ENCODE data around the gene FILIP1L. TPM values are rescaled to one million over a fixed set of nuclear protein-coding genes. Genes with fewer than 3 reads are reported as not detected.

The FILIP1L gene
- total and polyA plus RNA-seq, 2 of the 4 experiments (the other 2 are of a cell fraction) = 11.5 to 19.9 TPM

DNA sequence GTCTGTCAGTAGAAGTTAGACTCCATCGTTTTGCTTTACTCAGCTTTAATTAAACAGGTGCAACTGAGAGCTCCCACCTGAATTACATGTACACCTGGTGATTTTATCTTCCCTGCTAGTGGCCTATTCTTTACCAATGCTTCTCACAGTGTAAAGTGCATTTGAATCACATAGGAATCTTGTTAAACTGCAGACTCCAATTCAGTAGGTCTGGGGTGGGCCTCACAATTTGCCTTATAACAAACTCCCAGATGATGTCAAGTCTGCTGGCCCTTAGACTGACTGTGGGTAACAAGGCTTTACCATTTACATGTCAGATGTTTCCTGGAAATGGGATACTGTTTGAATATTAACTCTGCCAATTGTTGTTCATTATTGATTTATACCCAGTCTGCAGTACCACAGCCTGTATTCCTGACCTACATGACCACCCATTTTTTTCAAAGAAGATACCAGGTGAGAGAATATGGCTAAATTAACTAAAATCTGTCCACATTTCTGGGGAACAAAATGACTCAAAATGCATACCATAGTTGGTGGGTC, 259.5 kb downstream of the FILIP1L start:
- no peak overlapping the region for H4K5ac ChIP-seq (ENCODE audit: low read depth, low read length)
- peaks cover 7% of the 10 kb centered on the region; the same call in 1 of the 2 replicates for H3K4me1 ChIP-seq (ENCODE audit: control insufficient read depth, insufficient read depth, low read length)
- DNase-seq (no peak), ATAC-seq (ENCODE audit: low read depth) (no peak)
- H3K56ac ChIP-seq (ENCODE audit: extremely low read depth, insufficient read depth, low read length) = no peak overlapping the region
- H2AK9ac ChIP-seq (replicated peaks; ENCODE audit: low read depth, low read length, poor library complexity) = no peak overlapping the region
- no peak overlapping the region for H3K18ac ChIP-seq (ENCODE audit: low read depth, low read length)
- dilution Hi-C loops (cut with HindIII; ENCODE audit: low sequenced_read_pairs, unreplicated experiment) (no loop called here), intact Hi-C loops (cut with micrococcal nuclease) (loop anchor here (5.0 kb wide), 1 partner anchor 397 kb away; no protein-coding TSS in a partner anchor), in situ Hi-C loops (cut with MboI; ENCODE audit: low sequenced_read_pairs) (loop anchor here (25.0 kb wide), 1 partner anchor 207 kb away; no protein-coding TSS in a partner anchor)
- no peak overlapping the region for H2BK15ac ChIP-seq (ENCODE audit: low read depth, low read length)
- no peak overlapping the region for H2BK20ac ChIP-seq (ENCODE audit: low read depth, low read length)
- no peaks in the 10 kb centered on the region for H3K9me3 ChIP-seq (ENCODE audit: control insufficient read depth, insufficient read depth, low read length)
- peaks cover 40% of the 10 kb centered on the region for H4K20me1 ChIP-seq (ENCODE audit: insufficient read depth, low read length)
- peaks cover 10% of the 10 kb centered on the region; the same call in 1 of the 2 replicates for H3K9me1 ChIP-seq (ENCODE audit: insufficient read depth, low read length)
- H4K8ac ChIP-seq (ENCODE audit: low read depth in 2 of 2, low read length in 2 of 2) = no peak overlapping the region
- H3K36me3 ChIP-seq (ENCODE audit: control insufficient read depth, insufficient read depth, low read length) = peaks cover 20% of the 10 kb centered on the region
- TF ChIP-seq, protein P1, sequence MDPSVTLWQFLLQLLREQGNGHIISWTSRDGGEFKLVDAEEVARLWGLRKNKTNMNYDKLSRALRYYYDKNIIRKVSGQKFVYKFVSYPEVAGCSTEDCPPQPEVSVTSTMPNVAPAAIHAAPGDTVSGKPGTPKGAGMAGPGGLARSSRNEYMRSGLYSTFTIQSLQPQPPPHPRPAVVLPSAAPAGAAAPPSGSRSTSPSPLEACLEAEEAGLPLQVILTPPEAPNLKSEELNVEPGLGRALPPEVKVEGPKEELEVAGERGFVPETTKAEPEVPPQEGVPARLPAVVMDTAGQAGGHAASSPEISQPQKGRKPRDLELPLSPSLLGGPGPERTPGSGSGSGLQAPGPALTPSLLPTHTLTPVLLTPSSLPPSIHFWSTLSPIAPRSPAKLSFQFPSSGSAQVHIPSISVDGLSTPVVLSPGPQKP (IDR thresholded peaks at IDR 0.05; ENCODE audit: borderline replicate concordance, low read depth, low read length) = no peak
- TF ChIP-seq CHD1 (IDR thresholded peaks at IDR 0.05; ENCODE audit: low read depth, low read length) = no peak
- H2AFZ ChIP-seq (replicated peaks; ENCODE audit: low read length, poor library complexity) = no peak overlapping the region
- H3K9ac ChIP-seq (ENCODE audit: low read depth, low read length) = no peak overlapping the region
- H3K27ac ChIP-seq (ENCODE audit: insufficient read depth, low read length) = no peak overlapping the region
- H3K79me1 ChIP-seq (ENCODE audit: low read depth in 1 of 2, low read length in 2 of 2) = peaks cover 44 to 73% of the 10 kb centered on the region in 2 experiments
- no peak overlapping the region for H3K4me2 ChIP-seq (ENCODE audit: low read depth, low read length)
- H2AK5ac ChIP-seq (ENCODE audit: low read depth, low read length) = no peak overlapping the region
- CTCF ChIA-PET = interaction anchor here (0.7 to 1.3 kb wide), 2 partner anchors 8 to 11 kb away, joined by 3 to 4 read pairs; no protein-coding TSS in a partner anchor
- BruUV-seq (replicated peaks) = no TSS peak
- no peak overlapping the region for H3K23ac ChIP-seq (ENCODE audit: low read depth, low read length)
- H3K14ac ChIP-seq (replicated peaks; ENCODE audit: low read depth, low read length) = no peak overlapping the region
- H3K4me3 ChIP-seq (ENCODE audit: insufficient read depth, low read depth, low read length) = no peak overlapping the region
- no peaks in the 10 kb centered on the region for H3K27me3 ChIP-seq (ENCODE audit: control insufficient read depth, insufficient read depth, low read length)
- POLR2A ChIA-PET (ENCODE audit: unreplicated experiment) = no interaction called here
- no peak overlapping the region for H3K4ac ChIP-seq (ENCODE audit: low read depth, low read length)
- H2BK120ac ChIP-seq (ENCODE audit: low read depth, low read length) = no peak overlapping the region
- H4K91ac ChIP-seq (ENCODE audit: insufficient read depth, low read depth, low read length) = no peak overlapping the region
- no peak overlapping the region for H2BK5ac ChIP-seq (ENCODE audit: low read depth, low read length, poor library complexity, severe bottlenecking)
- WGBS, 2 experiments (ENCODE audit: extremely low coverage in 2 of 2, insufficient read length in 1 of 2) = no CpG with 5 or more reads among the region's 1 CpG

All from IMR-90 (cell line).